SK-N-SH (cell line): ENCODE results near the gene NANOS3. TPM values are rescaled to one million over a fixed set of nuclear protein-coding genes. Genes with fewer than 3 reads are reported as not detected.

Experiments
- CTCF ChIA-PET: fragments of 300-600, 350-600 bp; formaldehyde crosslinking; extraction: SDS; loops from one replicate; lab custom pipeline; 2021; lab: Yijun Ruan, JAX
- POLR2A ChIA-PET: fragments of 350-600 bp; sonication (Branson Sonifier 250); formaldehyde crosslinking; extraction: SDS; loops from one replicate; lab custom pipeline; 2020; ENCODE audit warnings: antibody characterized with exemption, inconsistent platforms; lab: Yijun Ruan, JAX
- DNase-seq: peaks from one replicate; pipeline ENCODE4 v3.0.0; 2012
- H2AFZ ChIP-seq: fragments of 200-600 bp; sonication (generic); 2 replicates; pipeline ENCODE4 v1.8.1; 2016; ENCODE audit warnings: antibody characterized with exemption, mild to moderate bottlenecking, low read depth
- H3F3A ChIP-seq: fragments of 200-600 bp; sonication (generic); replicated peaks from 2 replicates; pipeline ENCODE3; 2016; ENCODE audit warnings: antibody characterized with exemption, mild to moderate bottlenecking; ENCODE audit not compliant: insufficient read depth
- H3K27ac ChIP-seq, 2 experiments: fragments of 200-500 bp in 1 of 2; fragments of 200-600 bp in 1 of 2; sonication (Bioruptor generic) in 1 of 2; sonication (generic), shearing (Covaris generic) in 1 of 2; 2 replicates each; pipeline versions ENCODE4 v1.5.1 to v1.6.1; 2014 to 2016; ENCODE audit warnings: low read depth in 2 of 2, inconsistent platforms in 1 of 2, low read length in 1 of 2, mild to moderate bottlenecking in 1 of 2, mixed read lengths in 1 of 2
- H3K27me3 ChIP-seq: fragments of 200-600 bp; sonication (generic), shearing (Covaris generic); 2 replicates; pipeline ENCODE4 v1.6.1; 2016; ENCODE audit warnings: mixed run types; ENCODE audit not compliant: insufficient read depth
- H3K36me3 ChIP-seq, 2 experiments: fragments of 200-500 bp in 1 of 2; fragments of 200-600 bp in 1 of 2; sonication (Bioruptor generic) in 1 of 2; sonication (generic) in 1 of 2; replicated peaks in 1 of 2; 2 replicates each; pipeline versions ENCODE3 to v1.5.1; 2014 to 2016; ENCODE audit warnings: low read length in 1 of 2, mild to moderate bottlenecking in 1 of 2; ENCODE audit not compliant: insufficient read depth in 2 of 2, control insufficient read depth in 1 of 2
- H3K4me1 ChIP-seq, 2 experiments: fragments of 200-500 bp in 1 of 2; fragments of 200-600 bp in 1 of 2; sonication (Bioruptor generic) in 1 of 2; sonication (generic), shearing (Covaris generic) in 1 of 2; 2 replicates each; pipeline versions ENCODE4 v1.5.1 to v1.6.1; 2014 to 2016; ENCODE audit warnings: low read depth in 1 of 2, low read length in 1 of 2, mixed run types in 1 of 2; ENCODE audit not compliant: insufficient read depth in 2 of 2, control insufficient read depth in 1 of 2
- H3K4me2 ChIP-seq: fragments of 200-600 bp; sonication (generic), shearing (Covaris generic); 2 replicates; pipeline ENCODE4 v1.6.1; 2017; ENCODE audit warnings: mixed run types
- H3K4me3 ChIP-seq, 2 experiments: fragments of 200-500 bp in 1 of 2; fragments of 200-600 bp in 1 of 2; sonication (Bioruptor generic) in 1 of 2; sonication (generic), shearing (Covaris generic) in 1 of 2; 2 replicates each; pipeline versions ENCODE4 v1.5.1 to v1.8.1; 2014 to 2016; ENCODE audit warnings: low read depth in 2 of 2, inconsistent platforms in 1 of 2, low read length in 1 of 2, mild to moderate bottlenecking in 1 of 2, mixed read lengths in 1 of 2, moderate library complexity in 1 of 2
- H3K79me2 ChIP-seq: fragments of 200-600 bp; sonication (generic); 2 replicates; pipeline ENCODE4 v1.8.1; 2017; ENCODE audit warnings: mild to moderate bottlenecking; ENCODE audit not compliant: insufficient read depth
- H3K9ac ChIP-seq: fragments of 200-600 bp; sonication (generic); 2 replicates; pipeline ENCODE4 v1.6.1; 2017; ENCODE audit warnings: mixed run types
- H3K9me2 ChIP-seq: fragments of 200-600 bp; sonication (generic); 2 replicates; pipeline ENCODE4 v1.6.1; 2017; ENCODE audit warnings: mixed run types
- H3K9me3 ChIP-seq: fragments of 200-600 bp; sonication (generic); 2 replicates; pipeline ENCODE4 v1.6.1; 2017; ENCODE audit warnings: mixed run types, mild to moderate bottlenecking, moderate library complexity
- H4K20me1 ChIP-seq: fragments of 200-600 bp; sonication (generic); 2 replicates; pipeline ENCODE4 v1.6.1; 2017; ENCODE audit warnings: mild to moderate bottlenecking, mixed run types; ENCODE audit not compliant: insufficient read depth
- CHD2 ChIP-seq: fragments of 150-350 bp; IDR thresholded peaks from 2 replicates; pipeline ENCODE4 v1.6.1; 2018; ENCODE audit warnings: low read length; ENCODE audit not compliant: partially characterized antibody
- CTCF ChIP-seq: fragments of 200-600 bp; sonication (generic); IDR thresholded peaks from 2 replicates; pipeline ENCODE4 v1.6.1; 2017; ENCODE audit warnings: antibody characterized with exemption, mild to moderate bottlenecking, moderate library complexity
- EP300 ChIP-seq, 2 experiments: IDR thresholded peaks; 2 replicates each; pipeline versions ENCODE4 v1.4.0 to v1.6.1; 2012; ENCODE audit warnings: borderline replicate concordance in 1 of 2, low read depth in 1 of 2, low read length in 1 of 2
- EZH2phosphoT487 ChIP-seq: fragments of 200-600 bp; sonication (generic); IDR thresholded peaks from 2 replicates; pipeline ENCODE4 v1.6.1; 2017; ENCODE audit warnings: low read depth, mixed run types, mild to moderate bottlenecking, antibody characterized with exemption, moderate library complexity, borderline replicate concordance
- FOXJ3 ChIP-seq: sonication (generic); formaldehyde crosslinking; IDR thresholded peaks from 2 replicates; pipeline ENCODE4 v1.5.1; 2020; ENCODE audit warnings: mild to moderate bottlenecking, missing genetic modification reagents
- FOXM1 ChIP-seq: IDR thresholded peaks from 2 replicates; pipeline ENCODE4 v1.4.0; 2012; ENCODE audit warnings: low read depth, mild to moderate bottlenecking
- GATA2 ChIP-seq: sonication (generic); formaldehyde crosslinking; IDR thresholded peaks from 2 replicates; pipeline ENCODE4 v1.5.0; 2020; ENCODE audit warnings: mild to moderate bottlenecking, missing genetic modification reagents
- NFIC ChIP-seq: IDR thresholded peaks from 2 replicates; pipeline ENCODE4 v1.4.0; 2012; ENCODE audit warnings: borderline replicate concordance
- NRF1 ChIP-seq: IDR thresholded peaks from 2 replicates; pipeline ENCODE4 v1.6.1; 2012; ENCODE audit warnings: low read depth, mild to moderate bottlenecking, low read length
- RAD21 ChIP-seq: IDR thresholded peaks from 2 replicates; pipeline ENCODE4 v1.6.1; 2012; ENCODE audit warnings: mild to moderate bottlenecking, low read length
- RFX5 ChIP-seq: IDR thresholded peaks from 2 replicates; pipeline ENCODE4 v1.6.1; 2012; ENCODE audit warnings: mild to moderate bottlenecking, improper control_type of control experiment, low read length
- TAF1 ChIP-seq: IDR thresholded peaks from 2 replicates; pipeline ENCODE4 v1.6.1; 2012; ENCODE audit warnings: low read depth, mild to moderate bottlenecking, low read length, moderate library complexity, borderline replicate concordance
- TEAD4 ChIP-seq: IDR thresholded peaks from 2 replicates; pipeline ENCODE4 v1.4.0; 2012; ENCODE audit warnings: mild to moderate bottlenecking, borderline replicate concordance; ENCODE audit not compliant: insufficient read depth
- YY1 ChIP-seq: IDR thresholded peaks from 2 replicates; pipeline ENCODE4 v1.4.0; 2012; ENCODE audit warnings: low read depth, mild to moderate bottlenecking
- WGBS: methylation state at CpG from one replicate; pipeline ENCODE4 v1.1.6; 2017; ENCODE audit warnings: low lambda C conversion rate; 5-methylcytosine and 5-hydroxymethylcytosine counted together
- polyA plus RNA-seq, 3 experiments: library from polyadenylated mRNA; depleted of rRNA; stranded (reverse); fragments of >200 nt; gene quantifications; 2 replicates each; pipeline ENCODE4 v1.2.3, GENCODE V29; 2012

The NANOS3 gene
- polyA plus RNA-seq, 1 of the 3 experiments (the other 2 are of a cell fraction): 0.53 TPM

GRCh38 chr19:13833330-13834243 lies 43.3 kb upstream of the NANOS3 start (continued):
- 0 out of 2 replicates have a peak, but pooled peaks have one; percentile 34 for TF ChIP-seq TEAD4
- TF ChIP-seq RFX5: no peak
- peak; percentile 52 for TF ChIP-seq CTCF
- no peak for TF ChIP-seq RAD21
- TF ChIP-seq CHD2: peak; percentile 57
- TF ChIP-seq FOXM1: no peak
- no peak for TF ChIP-seq NRF1
- no peak for TF ChIP-seq EP300 (IDR thresholded peaks at IDR 0.05; ENCODE audit: borderline replicate concordance in 1 of 2, low read depth in 1 of 2, low read length in 1 of 2)
- TF ChIP-seq GATA2: no peak
- TF ChIP-seq NFIC: no peak; the same call in 1 of the 2 replicates
- no peak; the same call in 1 of the 2 replicates for TF ChIP-seq FOXJ3 (CRISPR knock-in tag)

- POLR2A ChIA-PET: no interaction called here
- H3K79me2 ChIP-seq: peaks cover 55% of the 10 kb centered on the region
- H3K9me2 ChIP-seq: no peaks in the 10 kb centered on the region
- TF ChIP-seq EZH2phosphoT487: no peak
- no peak for TF ChIP-seq NFIC
- TF ChIP-seq GATA2: no peak
- TF ChIP-seq TAF1: no peak
- TF ChIP-seq YY1: no peak
- TF ChIP-seq, all 33 proteins: peak for 0
- CTCF ChIA-PET: interaction anchor here (0.8 to 8.4 kb wide), 5 partner anchors 10 to 33 kb away, joined by 3 to 61 read pairs (median 3); no protein-coding TSS in a partner anchor
- peak overlapping the region; percentile 33 for H3K9ac ChIP-seq
- peak overlapping the region; percentile 8 to 97 for H3K27ac ChIP-seq
- peak overlapping the region; percentile 39 for H3K4me2 ChIP-seq
- H3K36me3 ChIP-seq: peaks cover 23 to 62% of the 10 kb centered on the region in 2 experiments
- H4K20me1 ChIP-seq: peaks cover 98% of the 10 kb centered on the region
- WGBS: 87% methylated on average over 8 of the region's 14 CpGs
- H2AFZ ChIP-seq: no peak overlapping the region
- peaks cover 95% of the 10 kb centered on the region for H3F3A ChIP-seq
- H3K4me1 ChIP-seq: peaks cover 45 to 47% of the 10 kb centered on the region in 2 experiments
- H3K27me3 ChIP-seq: no peaks in the 10 kb centered on the region
- H3K9me3 ChIP-seq: no peaks in the 10 kb centered on the region
- no peak overlapping the region for H3K4me3 ChIP-seq
- no peak for DNase-seq
These were observed 42.5 kb upstream of the NANOS3 start for GRCh38 chr19:13834244-13835069.
